Left lung (tissue), 10 donors: ENCODE results near the gene CCDC57. TPM values are rescaled to one million over a fixed set of nuclear protein-coding genes. Genes with fewer than 3 reads are reported as not detected.

Experiments
- ATAC-seq: fragments of 200-7000 bp; cut with Tn5 transposase; one replicate; pipeline ENCODE4 v1.9.1; 2020; ENCODE audit warnings: moderate library complexity
- DNase-seq, 4 donors: peaks; one replicate each; pipeline ENCODE4 v3.0.0-alpha.2; 2013 to 2020
- H3K27ac ChIP-seq, 2 donors: fragments of 200-600 bp; sonication (generic) in 1 of 2; one replicate each; pipeline versions ENCODE4 v1.5.0 to v1.8.0; 2020 to 2021
- H3K27me3 ChIP-seq, 2 donors: fragments of 200-600 bp; sonication (generic) in 1 of 2; one replicate each; pipeline versions ENCODE4 v1.5.0 to v1.8.0; 2020 to 2021
- H3K36me3 ChIP-seq, 2 donors: fragments of 200-600 bp; sonication (generic) in 1 of 2; one replicate each; pipeline versions ENCODE4 v1.5.0 to v1.8.0; 2020 to 2021
- H3K4me1 ChIP-seq, 2 donors: fragments of 200-600 bp; one replicate each; pipeline ENCODE4 v1.8.0; 2021
- H3K4me3 ChIP-seq, 2 donors: fragments of 200-600 bp; sonication (generic) in 1 of 2; one replicate each; pipeline versions ENCODE4 v1.5.0 to v1.8.0; 2020 to 2021; ENCODE audit warnings: mild to moderate bottlenecking in 1 of 2
- H3K9me3 ChIP-seq, 2 donors: fragments of 200-600 bp; sonication (generic) in 1 of 2; one replicate each; pipeline versions ENCODE4 v1.5.0 to v1.8.0; 2020 to 2021
- CTCF ChIP-seq, 2 donors: fragments of 200-600 bp; sonication (generic) in 1 of 2; IDR thresholded peaks; one replicate each; pipeline versions ENCODE4 v1.5.0 to v1.8.0; 2021; ENCODE audit warnings: antibody characterized with exemption in 2 of 2
- intact Hi-C, 2 donors: fragments of 100-400 bp; cut with DNase I; formaldehyde crosslinking; loops; one replicate each; pipeline versions ENCODE4 v1.11.2 to v1.14.2; 2022
- polyA plus RNA-seq, 6 donors: library from polyadenylated mRNA; unstranded; fragments of 120-200 nt; gene quantifications; one replicate each; pipeline ENCODE4 v1.2.1, GENCODE V29; 2013; ENCODE audit not compliant: insufficient read length in 6 of 6
- total RNA-seq, 2 donors: library from RNA; stranded (reverse); fragmentation: NEBNext Ultra II Directional; extraction: Animal tissue kit (Norgen Biotek cat#: 25700); gene quantifications; one replicate each; pipeline ENCODE4 v1.2.1, GENCODE V29; 2021
- donor health status: DM: no; HTN: yes; CAD: no.
- donor health status: DM: no; HTN: no; CAD: no.

Gene CCDC57
- total and polyA plus RNA-seq, 8 donors = 41.7 to 73.4 (median 59.8) TPM

DNA sequence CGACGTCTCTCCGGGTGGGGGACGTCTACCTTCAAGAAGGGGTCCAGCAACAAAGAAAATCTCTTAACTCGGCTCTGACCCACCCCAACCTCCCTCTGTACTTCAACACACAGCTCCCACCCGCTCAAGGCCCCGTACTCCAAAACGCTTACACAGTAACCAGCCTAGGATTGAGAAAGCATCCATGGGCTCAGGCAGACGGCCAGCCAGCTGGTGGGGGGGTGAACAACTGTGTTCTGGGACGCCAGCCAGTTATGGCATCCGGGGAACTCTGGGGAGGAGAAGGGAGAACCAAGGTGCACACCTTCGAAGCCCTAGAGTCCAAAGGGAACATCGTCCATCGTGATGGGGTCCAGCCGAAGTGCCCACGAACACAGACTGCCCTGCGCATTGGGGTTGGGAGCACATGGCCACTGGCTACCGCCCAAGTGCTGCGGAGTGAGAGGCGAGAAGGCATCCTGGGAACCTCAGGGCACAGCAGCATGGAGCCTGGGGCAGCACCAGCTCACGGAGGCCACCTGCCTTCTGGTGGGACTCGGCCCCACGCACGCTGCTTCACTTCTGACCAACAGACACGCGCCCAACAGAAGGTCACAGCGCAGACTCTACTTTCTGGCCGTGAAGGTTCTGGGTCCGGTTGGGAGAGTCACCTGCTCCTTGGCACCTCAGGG, 30.5 kb upstream of the CCDC57 start:
- H3K27me3 ChIP-seq = no peaks in the 10 kb centered on the region
- H3K36me3 ChIP-seq = peaks cover 7 to 92% of the 10 kb centered on the region in 2 donors
- no peak for TF ChIP-seq CTCF (IDR thresholded peaks at IDR 0.05)
- peaks cover 52 to 79% of the 10 kb centered on the region in 2 donors for H3K4me1 ChIP-seq
- H3K9me3 ChIP-seq = no peaks in the 10 kb centered on the region
- DNase-seq (peak; percentile 73 to 89 (median 83)), ATAC-seq (peak; percentile 26)
- intact Hi-C loops = no loop called here
- H3K27ac ChIP-seq = peak overlapping the region; percentile 76 to 80
- no peak overlapping the region for H3K4me3 ChIP-seq

DNA sequence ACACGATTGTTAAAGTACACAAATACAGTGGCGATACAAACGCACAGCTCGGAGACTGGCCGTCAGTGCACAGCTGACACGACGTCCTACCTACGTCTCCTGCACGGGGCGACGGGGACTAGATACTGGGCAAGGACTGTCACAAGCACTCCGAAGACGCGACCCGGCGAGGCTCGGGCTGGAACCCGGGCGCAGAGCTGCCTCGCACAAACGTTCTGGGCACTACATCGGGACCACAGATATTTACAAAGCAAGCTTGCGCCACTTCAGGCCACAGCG, 30.0 kb upstream of the CCDC57 start:
- H3K36me3 ChIP-seq = peaks cover 7 to 92% of the 10 kb centered on the region in 2 donors
- peak in 1 of 4 donors; percentile 83 for DNase-seq
- peak overlapping the region; percentile 76 to 80 for H3K27ac ChIP-seq

DNA sequence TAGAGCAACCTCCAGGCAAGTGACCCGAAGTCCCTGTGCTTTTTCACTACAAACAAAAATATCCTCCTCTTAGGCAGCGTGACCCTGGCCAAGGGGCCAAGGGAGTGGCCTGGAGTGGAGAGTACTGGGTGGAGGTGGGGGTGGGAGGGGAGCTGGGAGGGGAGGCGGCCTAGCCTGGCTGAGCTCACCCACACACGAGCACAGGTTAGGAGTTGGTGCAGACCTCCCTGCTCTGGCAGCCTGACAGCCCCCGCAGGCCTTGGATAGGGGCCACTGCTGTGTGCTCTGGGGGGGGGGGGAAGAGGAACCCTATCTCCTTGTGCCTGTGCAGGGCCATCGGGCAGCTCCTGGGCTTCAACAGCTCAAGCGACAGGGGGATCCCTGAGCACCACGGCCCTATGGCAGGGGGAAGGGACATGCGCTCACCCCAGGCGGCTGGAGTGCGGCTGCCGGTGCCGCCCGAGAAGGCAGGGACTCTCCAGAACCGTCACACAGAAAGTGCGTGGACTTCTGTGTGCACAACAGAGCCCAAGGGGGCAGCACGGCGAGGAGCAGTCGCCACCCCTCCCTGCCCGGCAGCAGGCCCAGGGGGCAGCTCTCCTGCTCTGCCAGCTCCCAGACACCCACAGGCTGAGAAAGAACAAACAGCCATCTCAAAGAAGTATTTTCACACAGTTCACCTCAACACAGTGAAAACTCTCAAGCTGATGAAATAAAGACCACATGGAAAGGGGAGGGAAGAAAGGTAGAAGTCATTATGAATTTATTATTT, 29.5 kb upstream of the CCDC57 start:
- peak in 1 of 4 donors; percentile 78 for DNase-seq
- Histone ChIP-seq H3K36me3 (peaks cover 7 to 92% of the 10 kb centered on the region in 2 donors), H3K27me3 (no peaks in the 10 kb centered on the region), H3K4me3 (no peak overlapping the region), H3K4me1 (peaks cover 52 to 79% of the 10 kb centered on the region in 2 donors), H3K27ac (peak overlapping the region; percentile 76 to 80), H3K9me3 (no peaks in the 10 kb centered on the region)
- ATAC-seq = peak; percentile 52
- intact Hi-C loops = no loop called here
- no peak for TF ChIP-seq CTCF (IDR thresholded peaks at IDR 0.05)

More for the DNA sequence above, 30.0 kb upstream of the CCDC57 start:
- intact Hi-C loops = no loop called here
- peak; percentile 0 for ATAC-seq
- Histone ChIP-seq H3K27me3 (no peaks in the 10 kb centered on the region), H3K9me3 (no peaks in the 10 kb centered on the region), H3K4me3 (no peak overlapping the region), H3K4me1 (peaks cover 52 to 79% of the 10 kb centered on the region in 2 donors)
- TF ChIP-seq CTCF (IDR thresholded peaks at IDR 0.05) = no peak

GRCh38 chr17:82241183-82241925, 28.7 kb upstream of the CCDC57 start:
- H3K4me3 ChIP-seq = no peak overlapping the region
- H3K4me1 ChIP-seq = peaks cover 55 to 79% of the 10 kb centered on the region in 2 donors
- TF ChIP-seq CTCF (IDR thresholded peaks at IDR 0.05) = no peak

More at GRCh38 chr17:82241183-82241925, 28.7 kb upstream of the CCDC57 start:
- ATAC-seq (peak; percentile 57), DNase-seq (peak in 3 of 4 donors; percentile 42 to 93 (median 90))
- H3K36me3 ChIP-seq = peaks cover 7 to 92% of the 10 kb centered on the region in 2 donors
- H3K9me3 ChIP-seq = no peaks in the 10 kb centered on the region
- no peaks in the 10 kb centered on the region for H3K27me3 ChIP-seq
- intact Hi-C loops = no loop called here
- peak overlapping the region; percentile 76 to 80 for H3K27ac ChIP-seq
